Measurements from ENCODE around the gene KCNQ5. TPM values are rescaled to one million over a fixed set of nuclear protein-coding genes. Genes with fewer than 3 reads are reported as not detected.

Gene KCNQ5
- total RNA-seq, 6 experiments from 2014 or later = 16.3 to 35.5 (median 20.2) TPM

DNA sequence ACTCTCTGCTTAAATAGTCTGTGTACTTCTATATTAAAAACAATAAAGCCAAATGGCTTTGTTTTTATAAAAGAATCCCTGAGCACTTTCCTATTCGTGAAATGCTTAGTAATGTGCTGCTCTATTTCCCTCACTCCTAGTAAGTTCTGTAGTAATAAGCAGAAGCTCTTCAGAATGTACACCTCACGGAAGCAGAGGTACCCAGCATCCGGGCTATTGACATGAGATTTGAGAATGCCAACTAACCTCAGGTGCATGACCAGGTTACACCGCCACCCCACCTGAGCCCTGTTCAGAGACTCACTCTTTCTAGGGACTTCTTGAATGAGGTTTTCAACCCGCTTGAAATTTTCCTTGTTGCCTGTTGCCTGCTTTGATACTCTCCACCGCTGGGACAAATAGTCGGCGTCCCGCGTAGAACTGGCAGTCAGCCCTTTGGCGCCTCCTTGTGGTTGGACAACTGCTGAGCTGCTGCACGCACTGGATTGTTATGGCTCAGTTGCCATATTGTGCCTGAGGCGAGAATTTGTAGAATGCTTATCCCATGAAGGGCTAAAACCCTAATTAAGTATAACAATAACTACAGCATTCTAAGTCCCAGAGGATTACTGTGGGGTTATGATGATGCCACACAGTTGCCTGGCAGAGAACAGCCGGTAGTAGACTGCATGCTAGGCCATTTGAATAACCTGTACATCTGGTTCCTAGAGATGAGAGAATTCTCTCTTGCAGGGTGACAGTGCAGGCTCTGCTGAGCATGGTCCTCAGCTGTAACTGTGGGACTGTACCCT, 508.0 kb downstream of the KCNQ5 start:
- Mint-ChIP-seq H3K4me1 (ENCODE audit: low read depth) (peaks cover 36% of the 10 kb centered on the region), H3K4me3 (no peak overlapping the region), H3K27ac (peak overlapping the region; percentile 33), H3K9me3 (no peaks in the 10 kb centered on the region), H3K27me3 (ENCODE audit: insufficient read depth) (no peaks in the 10 kb centered on the region; the same call in 1 of the 2 replicates), H3K36me3 (ENCODE audit: low read depth) (peaks cover 17% of the 10 kb centered on the region)
- peak; percentile 32 for DNase-seq
- TF ChIP-seq CTCF (IDR thresholded peaks at IDR 0.05) = peak; percentile 91

- Mint-ChIP-seq H3K4me3 (no peak overlapping the region), H3K27me3 (ENCODE audit: insufficient read depth) (no peaks in the 10 kb centered on the region; the same call in none of the 2 replicates), H3K36me3 (ENCODE audit: low read depth) (peaks cover 27% of the 10 kb centered on the region), H3K9me3 (no peaks in the 10 kb centered on the region), H3K27ac (no peak overlapping the region), H3K4me1 (ENCODE audit: low read depth) (peaks cover 36% of the 10 kb centered on the region)
- DNase-seq = peak; percentile 22
- TF ChIP-seq CTCF (IDR thresholded peaks at IDR 0.05) = no peak
Observed at GRCh38 chr6:73131706-73132105, 509.8 kb downstream of the KCNQ5 start.

DNA sequence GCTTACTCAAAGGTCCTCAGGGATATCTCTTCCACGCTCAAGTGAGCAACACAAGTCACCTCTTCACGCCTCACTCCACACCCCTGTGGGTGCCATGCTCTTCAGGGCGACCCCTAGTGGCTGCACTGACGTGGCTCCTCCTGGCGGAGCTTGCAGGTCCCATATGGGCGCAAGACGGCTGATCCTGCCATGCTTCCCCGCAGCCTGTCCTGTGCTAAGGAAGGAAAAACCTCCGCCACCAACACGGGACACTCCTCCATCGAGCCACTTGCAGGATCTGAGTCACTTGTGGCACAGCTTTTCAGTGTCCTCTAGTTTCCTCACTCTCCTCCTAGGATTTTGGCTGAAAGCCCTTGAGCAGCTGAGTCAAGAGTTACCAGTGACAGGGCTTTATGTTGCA, 512.7 kb downstream of the KCNQ5 start:
- peak; percentile 12 for DNase-seq
- no peaks in the 10 kb centered on the region; the same call in 1 of the 2 replicates for H3K27me3 Mint-ChIP-seq (ENCODE audit: insufficient read depth)

GRCh38 chr6:73139681-73140383, 518.0 kb downstream of the KCNQ5 start:
- Mint-ChIP-seq H3K4me1 (ENCODE audit: low read depth) (no peaks in the 10 kb centered on the region), H3K36me3 (ENCODE audit: low read depth) (peaks cover 33% of the 10 kb centered on the region), H3K27ac (no peak overlapping the region), H3K4me3 (no peak overlapping the region), H3K9me3 (no peaks in the 10 kb centered on the region), H3K27me3 (ENCODE audit: insufficient read depth) (peaks cover 1% of the 10 kb centered on the region)
- DNase-seq = no peak
- TF ChIP-seq CTCF (IDR thresholded peaks at IDR 0.05) = no peak

More for the DNA sequence above, 512.7 kb downstream of the KCNQ5 start:
- H3K36me3 Mint-ChIP-seq (ENCODE audit: low read depth) = peaks cover 32% of the 10 kb centered on the region
- peak; percentile 64 for TF ChIP-seq CTCF (IDR thresholded peaks at IDR 0.05)
- no peak overlapping the region for H3K4me3 Mint-ChIP-seq
- H3K4me1 Mint-ChIP-seq (ENCODE audit: low read depth) = peaks cover 35% of the 10 kb centered on the region
- H3K9me3 Mint-ChIP-seq = no peaks in the 10 kb centered on the region
- H3K27ac Mint-ChIP-seq = no peak overlapping the region

DNA sequence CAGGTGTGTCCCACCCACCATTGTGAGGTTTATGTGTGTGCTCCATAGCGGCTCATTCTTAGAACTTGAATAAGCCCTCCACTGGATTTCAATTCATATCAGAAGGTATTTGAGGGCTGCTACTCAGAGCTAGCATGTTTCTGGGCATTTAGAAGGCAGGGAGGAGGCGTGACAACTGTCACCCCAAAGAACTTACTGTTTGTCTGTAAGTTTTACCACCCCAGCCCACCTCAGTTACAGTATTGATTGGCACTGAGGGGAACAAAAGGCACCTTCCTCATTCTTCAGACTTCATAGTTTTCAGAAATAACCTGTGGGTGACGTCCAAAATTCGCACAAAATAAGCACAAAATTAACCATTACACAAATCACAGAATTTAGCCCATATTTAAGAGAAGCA, 521.7 kb downstream of the KCNQ5 start:
- no peak overlapping the region for H3K27ac Mint-ChIP-seq
- TF ChIP-seq CTCF (IDR thresholded peaks at IDR 0.05) = no peak
- DNase-seq = no peak
- peaks cover 1% of the 10 kb centered on the region; the same call in 1 of the 2 replicates for H3K27me3 Mint-ChIP-seq (ENCODE audit: insufficient read depth)
- no peaks in the 10 kb centered on the region for H3K9me3 Mint-ChIP-seq
- H3K4me1 Mint-ChIP-seq (ENCODE audit: low read depth) = no peaks in the 10 kb centered on the region
- no peak overlapping the region for H3K4me3 Mint-ChIP-seq
- H3K36me3 Mint-ChIP-seq (ENCODE audit: low read depth) = peaks cover 22% of the 10 kb centered on the region

Data from HFFc6 (cell line).